ENCODE data around the gene RAI1. TPM values are rescaled to one million over a fixed set of nuclear protein-coding genes. Genes with fewer than 3 reads are reported as not detected.

Gene RAI1
- total and polyA plus RNA-seq, 12 donors = 4.2 to 37.3 (median 26.9) TPM

- Histone ChIP-seq H3K9me3 (replicated peaks in 1 of 3) (no peaks in the 10 kb centered on the region), H3K27ac (peak overlapping the region in 4 of 5 donors; percentile 6 to 81 (median 48)), H3K27me3 (no peaks in the 10 kb centered on the region), H3K4me1 (replicated peaks in 1 of 2) (peaks cover 32 to 67% of the 10 kb centered on the region in 2 donors), H3K4me3 (peak overlapping the region in 2 of 4 donors; percentile 37 to 68), H3K36me3 (replicated peaks in 1 of 2) (no peaks in the 10 kb centered on the region)
- TF ChIP-seq CTCF (IDR thresholded peaks at IDR 0.05) (no peak), POLR2A (IDR thresholded peaks at IDR 0.05) (peak in 1 of 2 donors; percentile 3)
- peak in 6 of 7 donors; percentile 41 to 79 (median 54) for DNase-seq
- intact Hi-C loops (cut with DNase I) = no loop called here
- WGBS, 4 donors = 15 to 21% (median 17%) methylated on average over 35 to 37 of the region's 37 CpGs
Measured at GRCh38 chr17:17783825-17784656, 102.8 kb downstream of the RAI1 start.

GRCh38 chr17:17784657-17785267, 103.5 kb downstream of the RAI1 start:
- H3K36me3 ChIP-seq (replicated peaks in 1 of 2) = no peaks in the 10 kb centered on the region
- peak in 1 of 7 donors; percentile 71 for DNase-seq
- H3K9me3 ChIP-seq (replicated peaks in 1 of 3) = no peaks in the 10 kb centered on the region
- no peak for TF ChIP-seq POLR2A (IDR thresholded peaks at IDR 0.05)
- peak in 2 of 6 experiments; percentile 24 to 32 for TF ChIP-seq CTCF (IDR thresholded peaks at IDR 0.05)
- WGBS, 4 donors = 60 to 67% (median 63%) methylated on average over 7 of the region's 7 CpGs
- H3K4me3 ChIP-seq = no peak overlapping the region
- no peaks in the 10 kb centered on the region for H3K27me3 ChIP-seq
- intact Hi-C loops (cut with DNase I) = no loop called here
- peak overlapping the region in 2 of 5 donors; percentile 74 to 81 for H3K27ac ChIP-seq
- H3K4me1 ChIP-seq (replicated peaks in 1 of 2) = peaks cover 32 to 62% of the 10 kb centered on the region in 2 donors

GRCh38 chr17:17785407-17785806, 104.1 kb downstream of the RAI1 start:
- intact Hi-C loops (cut with DNase I) = no loop called here
- peak overlapping the region in 2 of 5 donors; percentile 74 to 81 for H3K27ac ChIP-seq
- no peaks in the 10 kb centered on the region for H3K9me3 ChIP-seq (replicated peaks in 1 of 3)
- peak in 5 of 7 donors; percentile 33 to 72 (median 49) for DNase-seq
- H3K36me3 ChIP-seq (replicated peaks in 1 of 2) = no peaks in the 10 kb centered on the region
- H3K4me1 ChIP-seq (replicated peaks in 1 of 2) = peaks cover 32 to 60% of the 10 kb centered on the region in 2 donors
- no peak for TF ChIP-seq POLR2A (IDR thresholded peaks at IDR 0.05)
- no peak for TF ChIP-seq CTCF (IDR thresholded peaks at IDR 0.05)
- H3K4me3 ChIP-seq = no peak overlapping the region
- H3K27me3 ChIP-seq = no peaks in the 10 kb centered on the region
- WGBS, 4 donors = 41 to 63% (median 45%) methylated on average over 10 to 11 of the region's 11 CpGs

GRCh38 chr17:17786998-17787397, 105.7 kb downstream of the RAI1 start:
- Histone ChIP-seq H3K4me3 (no peak overlapping the region), H3K27ac (no peak overlapping the region), H3K4me1 (replicated peaks in 1 of 2) (peaks cover 25 to 44% of the 10 kb centered on the region in 2 donors), H3K27me3 (no peaks in the 10 kb centered on the region), H3K9me3 (replicated peaks in 1 of 3) (no peaks in the 10 kb centered on the region), H3K36me3 (replicated peaks in 1 of 2) (no peaks in the 10 kb centered on the region)
- DNase-seq = no peak
- WGBS, 4 donors = 82 to 91% (median 83%) methylated on average over 2 of the region's 2 CpGs
- intact Hi-C loops (cut with DNase I) = no loop called here
- TF ChIP-seq CTCF (IDR thresholded peaks at IDR 0.05) = no peak
- no peak for TF ChIP-seq POLR2A (IDR thresholded peaks at IDR 0.05)

All from adrenal gland (tissue), 12 donors.